T-helper 1 cell (primary cell): ENCODE data around the gene SPPL3.
A peak's percentile ranks its signal among the peaks of the same experiment; 100 is the strongest.
"Not testable (repeated sequence)": the region's sequence is repeated elsewhere in the genome, so short reads cannot be mapped to it uniquely, and the experiment has no call there.

Experiments used
- DNase-seq, 5 donors: peaks; one replicate each; pipeline ENCODE4 v3.0.0-alpha.2; 2012 to 2020
- total RNA-seq, 4 donors: gene quantifications; one replicate each; lab custom pipeline; 2026; lab: John Stamatoyannopoulos, UW

The SPPL3 gene, protein sequence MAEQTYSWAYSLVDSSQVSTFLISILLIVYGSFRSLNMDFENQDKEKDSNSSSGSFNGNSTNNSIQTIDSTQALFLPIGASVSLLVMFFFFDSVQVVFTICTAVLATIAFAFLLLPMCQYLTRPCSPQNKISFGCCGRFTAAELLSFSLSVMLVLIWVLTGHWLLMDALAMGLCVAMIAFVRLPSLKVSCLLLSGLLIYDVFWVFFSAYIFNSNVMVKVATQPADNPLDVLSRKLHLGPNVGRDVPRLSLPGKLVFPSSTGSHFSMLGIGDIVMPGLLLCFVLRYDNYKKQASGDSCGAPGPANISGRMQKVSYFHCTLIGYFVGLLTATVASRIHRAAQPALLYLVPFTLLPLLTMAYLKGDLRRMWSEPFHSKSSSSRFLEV
- 31.1 to 38.6 (median 36.9) reads per million in 4 donors for total RNA-seq

DNA sequence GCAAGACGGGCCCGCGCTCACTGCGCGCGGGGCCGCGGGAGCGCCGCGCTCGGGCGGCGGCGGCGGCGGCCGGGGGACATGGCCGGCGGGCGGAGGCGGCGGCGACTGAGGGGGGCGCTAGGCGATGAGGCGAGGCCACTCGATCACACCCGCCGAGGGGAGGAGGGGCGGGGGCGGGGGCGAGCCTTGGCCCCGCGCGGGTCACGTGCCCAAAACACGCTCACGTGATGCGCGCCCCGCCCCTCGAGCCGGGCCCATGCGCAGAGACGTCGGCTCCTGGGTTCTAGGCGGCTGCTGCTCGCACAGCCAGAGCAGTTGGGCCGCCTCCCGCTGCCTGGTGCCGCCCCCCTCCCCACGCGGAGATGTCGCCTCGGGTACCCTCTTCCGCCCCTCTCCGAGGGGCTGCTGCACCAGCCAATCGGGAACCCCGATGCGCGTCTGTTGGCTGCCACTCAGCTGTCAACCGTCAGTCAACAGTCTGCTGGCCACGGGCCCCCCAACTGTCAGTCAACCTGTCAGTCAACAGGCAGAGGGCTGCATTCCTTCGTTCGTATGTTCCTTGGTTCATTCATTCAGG lies at the start of gene SPPL3:
Gene SPPL3 (minus strand): TSS at position 162 of the 577 bp plus-strand sequence. CDS start 491 bp downstream, outside the sequence.
- peak; percentile 83 to 91 (median 87) for DNase-seq

DNA sequence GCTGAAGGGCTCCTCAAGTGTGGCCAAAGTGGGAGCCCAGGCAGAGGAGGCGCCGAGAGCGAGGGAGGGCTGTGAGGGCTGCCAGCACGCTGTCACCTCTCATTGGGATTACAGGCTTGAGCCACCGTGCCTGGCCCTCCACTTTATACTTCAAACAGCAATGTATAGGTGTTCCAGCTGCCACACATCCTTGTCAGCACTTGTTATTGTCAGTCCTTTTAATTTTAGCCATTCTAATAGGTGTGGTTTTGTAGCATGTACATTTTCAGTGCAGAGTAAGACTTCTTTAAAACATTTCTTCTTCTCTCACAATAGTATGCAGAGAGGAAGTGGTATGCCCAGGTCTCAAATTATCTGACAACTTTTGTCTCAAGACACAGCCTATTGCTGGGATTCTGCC lies 46.6 kb upstream of the SPPL3 start:
- DNase-seq: no peak

DNA sequence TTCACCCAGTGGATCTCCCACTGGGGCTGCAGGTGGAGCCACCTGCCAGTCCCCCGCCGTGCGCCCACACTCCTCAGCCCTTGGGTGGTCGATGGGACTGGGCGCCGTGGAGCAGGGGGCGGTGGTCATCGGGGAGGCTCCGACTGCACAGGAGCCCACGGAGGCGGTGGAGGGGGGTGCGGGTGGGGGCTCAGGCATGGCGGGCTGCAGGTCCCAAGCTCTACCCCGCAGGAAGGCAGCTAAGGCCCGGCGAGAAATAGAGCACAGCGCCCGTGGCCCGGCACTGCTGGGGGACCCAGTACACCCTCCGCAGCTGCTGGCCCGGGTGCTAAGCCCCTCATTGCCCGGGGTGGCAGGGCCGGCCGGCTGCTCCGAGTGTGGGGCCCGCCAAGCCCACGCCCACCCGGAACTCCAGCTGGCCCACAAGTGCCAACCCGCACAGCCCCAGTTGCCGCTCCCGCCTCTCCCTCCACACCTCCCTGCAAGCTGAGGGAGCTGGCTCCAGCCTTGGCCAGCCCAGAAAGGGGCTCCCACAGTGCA lies 46.2 kb upstream of the SPPL3 start:
- not testable (repeated sequence) for DNase-seq

DNA sequence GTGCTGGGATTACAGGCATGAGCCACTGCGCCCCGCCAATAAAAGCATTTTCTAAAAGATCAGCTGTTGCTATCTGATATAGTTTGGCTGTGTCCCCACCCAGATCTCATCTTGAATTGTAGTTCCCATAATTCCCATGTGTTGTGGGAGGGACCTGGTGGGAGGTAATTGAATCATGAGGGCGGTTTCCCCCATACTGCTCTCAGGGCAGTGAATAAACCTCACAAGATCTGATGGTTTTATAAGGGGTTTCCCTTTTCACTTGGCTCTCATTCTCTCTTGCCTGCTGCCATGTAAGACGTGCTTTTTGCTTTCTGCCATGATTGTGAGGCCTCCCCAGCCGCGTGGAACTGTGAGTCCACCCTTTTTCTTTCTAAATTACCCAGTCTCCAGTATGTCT lies 41.4 kb upstream of the SPPL3 start:
- not testable (repeated sequence) for DNase-seq

DNA sequence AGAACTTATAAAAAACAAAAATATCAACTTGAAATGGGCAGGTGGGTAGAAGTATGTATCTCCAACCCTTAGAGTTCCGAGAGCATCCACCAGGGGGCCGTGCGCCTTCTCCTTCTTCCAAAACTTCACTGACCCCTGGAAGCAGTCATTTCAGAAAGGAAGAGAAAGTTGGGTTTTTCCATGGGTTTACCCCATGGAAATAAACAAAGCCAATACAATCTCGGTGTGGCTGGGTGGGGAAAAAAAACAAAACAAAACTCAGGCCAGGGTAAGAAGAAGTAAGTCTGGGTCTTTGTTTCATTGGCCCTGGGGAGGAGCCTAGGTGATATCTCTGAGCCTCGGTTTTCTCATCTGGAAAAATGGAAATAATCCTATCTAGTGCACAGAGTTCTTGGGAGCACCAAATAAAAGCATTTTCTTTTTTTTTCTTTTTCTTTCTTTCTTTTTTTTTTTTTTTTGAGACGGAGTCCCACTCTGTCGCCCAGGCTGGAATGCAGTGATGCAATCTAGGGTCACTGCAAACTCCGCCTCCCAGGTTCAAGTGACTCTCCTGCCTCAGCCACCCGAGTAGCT lies 40.6 kb upstream of the SPPL3 start:
- DNase-seq: peak in 4 of 5 donors; percentile 33 to 59 (median 46)

DNA sequence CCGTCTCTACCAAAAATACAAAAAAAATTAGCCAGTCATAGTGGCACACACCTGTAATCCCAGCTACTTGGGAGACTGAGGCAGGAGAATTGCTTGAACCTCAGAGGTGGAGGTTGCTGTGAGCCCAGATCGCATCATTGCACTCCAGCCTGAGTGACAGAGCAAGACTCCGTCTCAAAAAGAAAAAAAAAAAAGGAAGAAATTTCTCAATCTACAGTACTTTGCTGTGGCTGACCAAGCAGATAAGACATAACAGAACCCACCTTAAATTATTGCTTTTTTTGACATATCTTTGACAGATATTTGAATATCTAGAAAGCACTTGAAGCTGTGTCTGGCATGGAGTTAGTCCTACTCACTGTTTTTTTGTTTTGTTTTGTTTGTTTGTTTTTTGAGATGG lies 39.3 kb upstream of the SPPL3 start:
- no peak for DNase-seq

DNA sequence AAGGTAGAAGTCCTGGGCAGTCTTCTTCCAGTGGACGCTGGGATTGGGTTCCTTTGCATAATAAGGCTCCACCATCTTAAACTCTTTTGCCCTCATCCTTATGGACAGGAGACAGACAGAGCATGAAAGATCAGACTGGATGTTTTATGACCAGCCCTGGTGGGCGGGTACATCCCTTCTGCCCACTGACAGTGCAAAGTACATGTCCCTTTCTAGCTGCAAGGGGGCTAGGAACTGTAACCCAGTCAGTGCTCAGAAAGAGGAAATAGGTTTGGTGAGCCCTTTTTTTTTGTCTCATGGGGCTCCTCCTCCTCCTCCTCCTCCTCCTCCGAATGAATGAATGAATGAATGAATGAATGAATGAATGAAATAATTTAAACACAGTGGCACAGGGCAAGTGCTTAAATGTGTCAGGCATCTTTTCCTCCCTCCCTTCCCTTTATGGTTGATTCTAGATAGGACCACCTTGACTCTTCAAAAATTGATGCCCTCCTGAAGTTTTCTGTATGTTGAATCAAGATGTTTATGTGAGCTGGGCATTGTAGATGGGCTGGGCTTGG lies 37.8 kb upstream of the SPPL3 start:
- DNase-seq: no peak

DNA sequence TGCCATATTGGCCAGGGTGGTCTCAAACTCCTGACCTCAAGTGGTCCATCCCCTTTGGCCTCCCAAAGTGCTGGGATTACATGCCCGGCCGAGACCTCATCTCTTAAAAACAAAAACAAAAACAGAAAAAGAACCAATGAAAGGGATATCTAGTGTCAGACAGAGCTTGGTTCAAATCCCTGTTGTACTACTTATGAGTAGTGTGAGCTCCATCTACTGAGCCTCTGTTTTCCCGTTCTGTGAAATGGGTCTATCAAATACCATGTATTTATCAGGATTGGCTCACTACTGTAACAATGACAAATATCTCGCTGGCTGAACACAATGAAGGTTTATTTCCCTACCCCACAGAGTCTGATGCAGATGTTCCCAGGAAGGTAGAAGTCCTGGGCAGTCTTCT lies 37.3 kb upstream of the SPPL3 start:
- DNase-seq: no peak

DNA sequence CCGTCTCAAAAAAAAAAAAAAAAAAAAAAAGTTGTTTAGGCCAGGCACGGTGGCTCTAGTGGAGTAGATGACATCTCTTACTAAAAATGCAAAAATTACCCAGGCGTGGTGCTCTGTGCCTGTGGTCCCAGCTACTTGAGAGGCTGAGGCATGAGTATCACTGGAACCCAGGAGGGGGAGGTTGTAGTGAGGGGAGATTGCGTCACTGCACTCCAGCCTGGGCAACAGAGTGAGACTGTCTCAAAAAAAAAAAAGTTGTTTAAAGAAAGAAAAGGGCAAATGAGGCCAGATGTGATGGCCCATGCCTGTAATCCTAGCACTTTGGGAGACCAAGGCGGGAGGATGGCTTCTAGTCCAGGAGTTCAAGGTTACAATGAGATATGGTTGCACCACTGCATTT lies 36.6 kb upstream of the SPPL3 start:
- no peak for DNase-seq

DNA sequence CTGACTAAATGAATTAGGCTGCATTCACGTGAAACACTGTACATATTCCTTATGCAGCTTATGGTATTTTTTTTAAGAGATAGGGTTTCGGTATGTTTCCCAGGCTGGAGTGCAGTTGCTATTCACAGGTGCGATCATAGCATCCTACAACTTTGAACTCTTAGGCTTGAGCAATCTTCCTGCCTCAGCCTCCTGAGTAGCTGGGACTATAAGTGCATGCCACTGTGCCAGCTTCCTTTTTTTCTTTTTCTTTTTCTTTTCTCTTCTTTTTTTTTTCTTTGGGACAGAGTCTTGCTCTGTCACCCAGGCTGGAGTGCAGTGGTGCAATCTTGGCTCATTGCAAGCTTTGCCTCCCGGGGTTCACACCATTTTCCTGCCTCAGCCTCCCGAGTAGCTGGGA lies 35.8 kb upstream of the SPPL3 start:
- DNase-seq: no peak

DNA sequence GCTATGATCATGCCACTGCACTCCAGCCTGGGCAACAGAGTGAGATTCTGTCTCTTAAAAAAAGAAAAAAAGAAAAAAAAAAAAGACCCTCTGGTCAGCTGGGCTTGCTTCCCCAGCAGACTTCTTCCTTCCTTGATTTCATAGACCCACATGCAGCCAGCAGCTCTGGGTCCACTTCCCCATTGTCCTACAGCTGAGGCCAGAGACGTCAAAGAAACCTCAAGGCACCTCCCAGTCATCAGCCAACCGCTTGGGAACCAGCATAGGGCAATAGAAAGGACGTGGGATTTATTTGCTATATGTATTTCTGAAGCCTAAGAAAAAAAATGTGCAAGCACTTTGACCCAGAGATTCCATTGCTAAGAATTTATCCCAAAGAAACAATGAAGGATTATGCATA lies 35.4 kb upstream of the SPPL3 start:
- DNase-seq: no peak

DNA sequence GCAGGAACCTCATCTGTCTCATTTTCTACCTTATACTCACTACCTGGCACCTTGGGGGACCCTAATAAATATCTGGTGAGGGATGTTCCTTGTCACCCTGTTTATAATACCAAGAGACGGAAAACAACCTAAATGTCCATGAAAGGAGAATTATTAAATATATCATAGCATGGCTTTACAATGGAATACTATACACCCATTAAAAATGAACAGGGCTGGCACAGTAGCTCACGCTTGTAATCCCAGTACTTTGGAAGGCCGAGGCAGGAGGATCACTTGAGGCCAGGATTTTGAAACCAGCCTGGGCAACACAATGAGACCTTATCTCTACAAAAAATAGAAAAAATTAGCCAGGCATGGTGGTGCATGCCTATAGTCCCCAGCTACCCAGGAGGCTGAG lies 34.3 kb upstream of the SPPL3 start:
- DNase-seq: no peak

DNA sequence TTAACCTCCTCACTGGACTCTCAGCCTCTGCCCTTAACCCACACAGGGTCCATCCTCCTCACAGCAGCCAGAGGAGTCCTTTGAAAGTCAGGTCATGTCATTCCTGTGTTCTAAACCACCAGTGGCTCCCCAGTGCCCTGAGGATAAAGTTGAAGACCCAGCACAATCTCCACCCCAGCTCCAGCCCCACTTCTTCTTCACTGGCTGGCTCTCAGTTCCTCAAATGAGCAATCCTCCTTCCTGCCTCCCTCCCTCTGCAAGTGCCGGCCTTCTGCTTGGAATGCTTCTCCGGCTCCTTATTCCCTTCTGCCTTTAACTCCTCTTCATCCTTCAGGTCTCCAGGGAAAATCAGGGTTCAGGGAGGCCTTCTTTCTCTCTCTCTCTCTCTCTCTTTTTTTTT lies 32.0 kb upstream of the SPPL3 start:
- DNase-seq: no peak

DNA sequence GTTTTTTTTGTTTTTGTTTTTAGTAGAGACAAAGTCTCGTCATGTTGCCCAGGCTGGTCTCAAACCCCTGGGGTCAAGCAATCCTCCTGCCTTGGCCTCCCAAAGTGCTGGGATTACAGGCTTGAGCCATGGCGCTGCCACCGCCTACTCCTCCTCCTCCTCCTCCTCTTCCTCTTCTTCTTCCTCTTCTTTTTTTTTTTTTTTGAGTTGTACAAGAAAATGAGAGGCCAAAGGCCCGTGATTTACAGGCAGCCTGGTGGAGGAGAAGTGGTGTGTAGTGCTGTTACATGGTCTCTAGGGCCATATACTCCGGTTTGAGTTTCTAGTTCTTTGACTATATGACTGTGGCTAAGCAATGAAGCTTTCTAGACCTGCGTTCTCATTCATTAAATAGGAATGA lies 29.6 kb upstream of the SPPL3 start:
- DNase-seq: no peak

DNA sequence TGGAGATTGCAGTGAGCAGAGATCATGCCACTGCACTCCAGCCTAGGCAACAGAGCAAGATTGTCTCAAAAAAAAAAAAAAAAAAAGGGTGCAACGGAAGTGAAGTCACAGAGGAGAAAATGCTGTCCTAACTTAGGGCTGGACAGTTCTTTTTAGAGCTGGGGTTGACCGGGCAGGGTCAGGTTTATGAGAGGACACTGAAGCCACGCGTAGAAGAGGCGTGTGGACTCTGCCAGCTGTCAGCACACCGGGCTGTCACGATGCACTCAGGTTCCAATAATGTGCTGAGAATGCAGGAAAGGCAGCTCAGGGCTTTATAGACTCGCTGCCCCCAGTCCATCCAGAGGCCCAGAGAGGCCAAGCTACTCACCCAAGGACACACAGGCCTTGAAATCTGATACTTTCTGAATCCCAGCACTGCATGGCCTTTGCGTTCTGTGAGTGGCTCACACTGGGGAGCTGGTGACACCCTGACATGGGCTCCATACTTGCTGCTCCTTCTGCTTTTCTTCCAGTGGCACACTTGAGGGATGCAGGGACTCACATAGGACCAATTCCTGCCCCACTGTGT lies 28.9 kb upstream of the SPPL3 start:
- no peak for DNase-seq

DNA sequence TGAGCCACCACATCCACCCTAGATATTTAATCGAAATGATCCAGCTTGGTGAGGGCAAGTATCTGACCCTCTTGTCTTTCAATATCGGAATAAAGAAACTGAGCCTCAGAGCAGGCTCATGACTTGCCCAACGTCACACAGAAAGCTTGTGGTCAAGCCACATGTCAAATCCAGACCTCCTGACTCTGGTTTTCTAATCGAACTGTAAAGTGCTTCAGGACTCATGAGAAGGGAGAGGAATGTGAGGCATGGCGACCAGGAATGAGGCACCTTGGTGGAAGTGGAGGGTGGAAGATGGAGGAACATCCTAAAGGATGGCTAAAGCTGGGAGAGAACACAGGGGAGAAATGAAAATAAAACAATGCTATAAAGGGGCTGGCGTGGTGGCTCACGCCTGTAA lies 27.9 kb upstream of the SPPL3 start:
- DNase-seq: no peak

DNA sequence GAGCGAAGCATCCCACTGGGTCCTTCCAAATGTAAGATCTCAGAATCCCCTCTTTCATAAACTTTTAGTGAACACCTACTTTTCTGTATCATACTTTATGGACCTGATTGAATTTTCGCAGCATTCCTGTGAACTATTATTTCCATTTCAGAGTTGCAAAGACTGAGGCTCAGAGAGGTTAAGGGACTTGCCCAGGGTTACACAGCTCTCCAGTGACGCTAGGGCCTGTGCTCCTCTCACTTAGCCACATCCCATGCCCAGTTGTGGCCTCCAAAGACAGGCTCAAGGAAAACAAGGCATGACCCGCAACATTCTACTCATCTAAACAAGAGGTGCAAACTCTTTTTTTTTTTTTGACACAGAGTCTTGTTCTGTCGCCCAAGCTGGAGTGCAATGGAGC lies 25.9 kb upstream of the SPPL3 start:
- no peak for DNase-seq

DNA sequence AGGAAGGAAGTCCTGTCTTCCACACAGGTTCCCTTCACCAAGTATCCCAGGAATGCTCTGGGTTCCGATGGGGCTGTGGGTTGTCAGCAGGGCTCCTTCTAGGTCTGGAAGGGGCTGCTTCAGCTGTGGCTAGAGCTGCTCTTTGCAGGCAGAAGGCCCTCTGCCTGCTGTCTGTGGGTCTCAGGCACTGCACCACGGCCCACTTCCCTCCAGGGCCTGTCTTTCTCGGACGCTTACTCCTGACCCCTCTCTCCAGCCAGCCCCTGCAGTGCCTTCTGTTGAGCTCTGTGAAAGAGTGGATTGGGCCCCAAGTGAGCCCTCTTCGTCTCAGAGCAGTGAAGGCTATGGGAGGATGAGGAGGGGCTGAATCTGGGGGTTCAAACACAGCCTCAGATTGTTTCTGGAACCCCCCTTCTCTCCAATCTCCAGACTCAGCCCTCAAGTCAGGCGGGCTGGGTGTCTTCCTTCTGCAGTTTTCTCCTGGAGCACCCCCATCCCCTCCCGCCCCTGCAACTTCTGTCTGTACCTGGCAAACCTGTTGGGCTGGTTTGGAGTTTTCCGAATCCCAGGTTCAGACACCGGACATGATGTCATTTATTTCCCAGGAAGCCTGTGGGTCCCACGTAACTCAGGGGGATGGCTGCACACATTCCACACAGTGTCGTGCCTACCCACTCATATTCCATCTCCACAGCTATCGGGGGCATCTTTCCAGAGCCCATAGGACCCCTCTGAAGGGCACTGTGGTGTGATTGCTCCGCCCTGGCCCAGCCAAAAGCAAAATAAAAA lies 24.9 kb upstream of the SPPL3 start:
- no peak for DNase-seq

DNA sequence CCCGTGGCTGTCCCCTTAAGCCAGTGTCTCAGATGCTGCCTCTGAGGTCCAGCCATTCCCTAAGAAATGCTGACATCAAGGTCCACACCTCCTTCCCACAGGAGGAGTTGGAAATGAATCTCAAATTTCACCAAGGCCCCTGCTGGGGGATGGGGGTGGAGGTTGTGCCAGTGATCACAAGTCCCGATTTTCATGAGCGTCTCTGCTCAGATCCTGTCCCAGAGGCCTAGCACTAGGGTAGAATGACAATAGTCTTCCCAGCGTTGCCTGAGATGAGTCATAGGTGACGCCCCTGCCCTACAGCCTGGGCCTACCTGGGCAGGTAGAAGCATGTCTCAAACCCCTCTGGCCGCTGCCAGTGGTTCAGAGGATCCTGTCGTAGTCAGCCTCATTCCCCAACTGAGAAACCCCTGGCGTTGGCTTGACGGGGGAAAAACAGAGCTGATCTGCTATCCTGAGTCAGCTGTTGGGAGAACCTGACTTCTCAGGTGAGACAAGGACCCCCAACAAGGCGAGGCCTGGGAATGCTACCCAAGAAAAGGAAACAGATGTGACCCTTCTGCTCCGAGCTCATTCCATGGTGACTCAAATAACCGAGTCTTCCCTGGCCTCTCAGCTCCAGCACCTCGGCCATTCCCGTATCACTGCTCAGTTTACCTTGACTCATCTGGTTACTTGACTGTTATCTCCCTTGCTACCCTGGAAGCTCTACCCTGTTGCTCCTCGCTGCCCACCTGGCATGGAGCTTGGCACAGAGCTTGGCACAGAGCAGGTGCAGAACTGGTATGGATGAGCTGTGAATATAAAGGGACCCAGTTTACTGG lies 21.8 kb upstream of the SPPL3 start:
- DNase-seq: no peak

DNA sequence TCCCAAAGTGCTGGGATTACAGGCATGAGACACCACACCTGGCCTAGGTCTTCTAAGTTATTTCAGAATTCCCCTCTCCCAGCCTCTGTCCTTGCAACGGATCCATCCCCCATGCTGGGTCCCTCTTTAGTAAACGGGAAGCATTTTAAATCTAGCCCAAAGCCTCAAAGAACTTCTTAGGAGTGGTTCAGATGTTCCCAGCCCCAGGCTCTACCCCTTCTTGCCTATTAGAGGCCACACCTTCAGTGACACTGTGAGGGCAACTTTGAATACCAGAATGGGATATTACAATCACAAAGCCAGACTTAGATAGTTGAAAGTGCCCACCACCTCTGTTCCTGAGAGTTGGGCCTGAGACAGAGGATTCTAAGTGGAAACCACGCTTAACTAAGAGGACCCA lies 18.1 kb upstream of the SPPL3 start:
- DNase-seq: no peak

DNA sequence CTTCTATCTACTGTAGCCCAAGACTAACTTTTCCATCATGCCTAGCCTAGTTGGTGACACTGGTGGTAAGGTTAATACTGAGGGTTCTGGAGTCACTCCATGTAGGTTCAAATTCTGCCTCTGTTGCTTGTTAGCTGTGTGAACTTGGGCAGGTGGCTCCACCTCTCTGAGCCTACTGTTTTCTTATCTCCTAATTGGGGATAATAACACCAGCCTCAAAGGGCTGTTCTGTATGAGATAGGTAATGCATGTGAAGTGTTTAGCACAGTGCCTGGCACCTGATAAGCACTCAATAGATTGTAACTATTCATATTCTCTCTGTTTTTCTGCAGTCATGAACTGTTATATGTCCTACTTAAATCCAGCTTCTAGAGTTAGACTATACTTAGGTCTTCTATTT lies 17.5 kb upstream of the SPPL3 start:
- no peak for DNase-seq
